B cell (primary cell): Measurements from ENCODE around the gene QPCT. TPM values are rescaled to one million over a fixed set of nuclear protein-coding genes. Genes with fewer than 3 reads are reported as not detected.

Source experiments
- ATAC-seq: fragments of 200-7000 bp; cut with Tn5 transposase; one replicate; pipeline ENCODE4 v1.10.0; 2021; ENCODE audit warnings: low read depth, mild to moderate bottlenecking, moderate number of reproducible peaks, moderate library complexity
- CTCF ChIA-PET: fragments of 350-600 bp; sonication (Branson Sonifier 250); formaldehyde crosslinking; loops from one replicate; lab custom pipeline; 2021; ENCODE audit warnings: antibody characterized with exemption, inconsistent platforms; lab: Charles Lee
- POLR2A ChIA-PET: fragments of 350-600 bp; sonication (Branson Sonifier 250); formaldehyde crosslinking; loops from one replicate; lab custom pipeline; 2021; ENCODE audit warnings: antibody characterized with exemption; lab: Charles Lee
- DNase-seq: peaks from one replicate; pipeline ENCODE4 v3.0.0; 2013
- H2AFZ ChIP-seq: 2 replicates; pipeline ENCODE4 v1.6.1; 2012; ENCODE audit warnings: mild to moderate bottlenecking, low read depth, low read length; ENCODE audit not compliant: insufficient read depth, poor library complexity, severe bottlenecking
- H3K27ac ChIP-seq, 2 donors: 1 replicate in 1 of 2; 2 replicates in 1 of 2; pipeline ENCODE4 v1.5.1; 2012 to 2013; ENCODE audit warnings: low read length in 2 of 2, mild to moderate bottlenecking in 2 of 2, moderate library complexity in 1 of 2
- H3K27me3 ChIP-seq, 4 experiments: fragments of 200-600 bp in 1 of 4; sonication (generic) in 1 of 4; replicated peaks in 1 of 4; 1 replicate in 2 of 4; 2 replicates in 2 of 4; pipeline versions ENCODE4 v1.6.1 to v1.7.0; 2013 to 2016; ENCODE audit warnings: low read length in 3 of 4, mild to moderate bottlenecking in 2 of 4, mixed read lengths in 1 of 4, moderate library complexity in 1 of 4; ENCODE audit not compliant: insufficient read depth in 4 of 4, control insufficient read depth in 3 of 4; ENCODE audit errors: control extremely low read depth in 1 of 4
- H3K36me3 ChIP-seq, 2 experiments: replicated peaks in 1 of 2; 1 replicate in 1 of 2; 2 replicates in 1 of 2; pipeline versions ENCODE4 v1.6.1 to v1.7.1; 2013; ENCODE audit warnings: low read length in 1 of 2; ENCODE audit not compliant: insufficient read depth in 2 of 2, control insufficient read depth in 1 of 2; ENCODE audit errors: control extremely low read depth in 1 of 2, extremely low read depth in 1 of 2
- H3K4me1 ChIP-seq, 2 donors: fragments of 200-600 bp in 1 of 2; sonication (generic) in 1 of 2; 1 replicate in 1 of 2; 2 replicates in 1 of 2; pipeline versions ENCODE4 v1.5.1 to v1.6.1; 2013 to 2017; ENCODE audit warnings: low read length in 2 of 2; ENCODE audit not compliant: control insufficient read depth in 2 of 2, insufficient read depth in 2 of 2
- H3K4me2 ChIP-seq: replicated peaks from 2 replicates; pipeline ENCODE3; 2012; ENCODE audit warnings: mild to moderate bottlenecking, low read depth, low read length; ENCODE audit not compliant: poor library complexity, severe bottlenecking
- H3K4me3 ChIP-seq, 5 experiments: fragments of 200-600 bp in 1 of 5; sonication (generic) in 1 of 5; 1 replicate in 3 of 5; 2 replicates in 2 of 5; pipeline versions ENCODE4 v1.5.1 to v1.7.0; 2011 to 2016; ENCODE audit warnings: low read length in 4 of 5, mild to moderate bottlenecking in 4 of 5, low read depth in 2 of 5, control low read depth in 1 of 5, moderate library complexity in 1 of 5; ENCODE audit not compliant: insufficient read depth in 1 of 5; ENCODE audit errors: control extremely low read depth in 1 of 5, extremely low read depth in 1 of 5
- H3K79me2 ChIP-seq: fragments of 200-600 bp; sonication (generic); one replicate; pipeline ENCODE4 v1.6.0; 2016; ENCODE audit warnings: low read length; ENCODE audit not compliant: control insufficient read depth, insufficient read depth
- H3K9ac ChIP-seq: fragments of 200-600 bp; sonication (generic); 2 replicates; pipeline ENCODE4 v1.6.1; 2017; ENCODE audit warnings: mild to moderate bottlenecking, low read length, moderate library complexity
- H3K9me3 ChIP-seq, 3 donors: one replicate each; pipeline versions ENCODE4 v1.6.1 to v1.7.1; 2013; ENCODE audit warnings: low read length in 2 of 3; ENCODE audit not compliant: control insufficient read depth in 2 of 3, insufficient read depth in 1 of 3; ENCODE audit errors: control extremely low read depth in 1 of 3
- H4K20me1 ChIP-seq: 2 replicates; pipeline ENCODE4 v1.6.0; 2012; ENCODE audit warnings: mild to moderate bottlenecking, low read length; ENCODE audit not compliant: insufficient read depth, control insufficient read depth, poor library complexity, severe bottlenecking
- H3K27ac Mint-ChIP-seq: one replicate; pipeline ENCODE4 v1.8.0; 2021; ENCODE audit warnings: mixed read lengths
- H3K27me3 Mint-ChIP-seq: one replicate; pipeline ENCODE4 v1.8.0; 2021; ENCODE audit warnings: mixed read lengths
- H3K4me1 Mint-ChIP-seq: one replicate; pipeline ENCODE4 v1.8.0; 2021; ENCODE audit warnings: mixed read lengths
- H3K4me3 Mint-ChIP-seq: one replicate; pipeline ENCODE4 v1.8.0; 2021; ENCODE audit warnings: mixed read lengths
- H3K9me3 Mint-ChIP-seq: one replicate; pipeline ENCODE4 v1.8.0; 2022; ENCODE audit warnings: mixed read lengths; ENCODE audit not compliant: insufficient read depth
- EZH2 ChIP-seq: IDR thresholded peaks from 2 replicates; pipeline ENCODE4 v1.6.1; 2012; ENCODE audit warnings: borderline replicate concordance, low read depth, mild to moderate bottlenecking, moderate library complexity, low read length; ENCODE audit not compliant: insufficient read depth, poor library complexity, severe bottlenecking
- WGBS: methylation state at CpG from one replicate; pipeline ENCODE4 v1.1.5; 2013; ENCODE audit warnings: missing lambda C conversion rate; ENCODE audit not compliant: insufficient coverage; 5-methylcytosine and 5-hydroxymethylcytosine counted together
- intact Hi-C: fragments of 100-400 bp; cut with micrococcal nuclease; formaldehyde crosslinking; loops from one replicate; pipeline ENCODE4 v1.10.0; 2022
- polyA plus RNA-seq: library from polyadenylated mRNA; depleted of rRNA; stranded (reverse); fragments of >200 nt; gene quantifications from 2 replicates; pipeline ENCODE4 v1.2.3, GENCODE V29; 2012
- total RNA-seq, 2 donors: library from RNA; stranded (reverse); fragments of 120-200 nt in 1 of 2; gene quantifications; 1 replicate in 1 of 2; 2 replicates in 1 of 2; pipeline versions ENCODE4 v1.2.3 to v1.2.4, GENCODE V29; 2013 to 2022
- TF ChIP-seq, protein P1 (sequence below): fragments of 200-600 bp; IDR thresholded peaks from one replicate; pipeline ENCODE4 v1.8.0; 2022; ENCODE audit warnings: antibody characterized with exemption, mild to moderate bottlenecking

QPCT gene
- total and polyA plus RNA-seq, 2 donors (not counting 1 experiment from before 2014, with no cell fraction given) = 0.48 to 2.1 TPM

DNA sequence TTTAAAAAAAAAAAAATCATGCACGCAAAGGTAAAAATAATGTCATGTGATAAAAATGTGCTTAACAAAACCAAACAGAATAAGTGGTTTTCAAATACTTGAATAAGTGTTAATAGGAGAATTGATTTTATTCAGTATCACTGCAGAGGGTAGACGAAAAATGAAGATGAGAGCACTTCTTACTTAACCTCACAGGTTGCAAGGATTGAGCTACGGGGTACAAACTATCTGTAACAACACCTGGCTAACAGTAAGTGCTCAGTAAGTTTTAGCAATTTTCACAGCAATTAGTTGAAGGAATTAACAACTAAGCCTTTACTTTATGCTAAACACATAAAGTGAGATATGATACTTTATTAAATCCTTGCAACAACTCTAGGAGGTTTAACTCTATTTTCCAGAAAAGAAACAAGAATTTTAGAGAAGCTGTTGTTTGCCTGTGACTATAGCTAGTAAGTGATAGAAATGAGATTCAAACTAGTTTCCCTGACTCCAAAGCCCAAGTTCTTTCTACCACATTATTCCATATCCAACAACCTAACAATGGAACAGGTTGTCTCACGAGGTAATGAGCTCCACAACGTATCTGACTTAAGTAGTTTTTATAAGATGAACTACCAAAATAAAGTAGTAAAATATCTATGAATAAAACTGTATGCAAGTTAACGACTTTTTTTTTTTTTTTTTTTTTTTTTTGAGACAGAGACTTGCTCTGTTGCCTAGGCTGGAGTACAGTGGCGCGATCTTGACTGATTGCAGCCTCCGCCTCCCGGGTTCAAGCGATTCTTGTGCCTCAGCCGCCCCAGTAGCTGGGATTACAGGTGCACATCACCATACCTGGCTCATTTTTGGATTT is 24.4 kb upstream of the QPCT start:
- no peaks in the 10 kb centered on the region for H3K27me3 Mint-ChIP-seq
- peaks cover 49 to 63% of the 10 kb centered on the region in 2 donors for H3K4me1 ChIP-seq
- H3K27ac ChIP-seq = peak overlapping the region in 1 of 2 donors; percentile 66
- WGBS = 75% methylated on average over 2 of the region's 12 CpGs
- H2AFZ ChIP-seq = no peak overlapping the region
- H3K9me3 ChIP-seq = no peaks in the 10 kb centered on the region
- no peak for DNase-seq
- H3K4me1 Mint-ChIP-seq = peaks cover 73% of the 10 kb centered on the region
- intact Hi-C loops = loop anchor here (2.0 to 10.0 kb wide), 2 partner anchors 13 to 1055 kb away; partner anchors contain the start of gene ATL2
- no peak overlapping the region for H3K9ac ChIP-seq
- peak overlapping the region; percentile 56 for H3K4me2 ChIP-seq
- H3K4me3 ChIP-seq = no peak overlapping the region
- no peak for TF ChIP-seq EZH2
- TF ChIP-seq, protein P1, sequence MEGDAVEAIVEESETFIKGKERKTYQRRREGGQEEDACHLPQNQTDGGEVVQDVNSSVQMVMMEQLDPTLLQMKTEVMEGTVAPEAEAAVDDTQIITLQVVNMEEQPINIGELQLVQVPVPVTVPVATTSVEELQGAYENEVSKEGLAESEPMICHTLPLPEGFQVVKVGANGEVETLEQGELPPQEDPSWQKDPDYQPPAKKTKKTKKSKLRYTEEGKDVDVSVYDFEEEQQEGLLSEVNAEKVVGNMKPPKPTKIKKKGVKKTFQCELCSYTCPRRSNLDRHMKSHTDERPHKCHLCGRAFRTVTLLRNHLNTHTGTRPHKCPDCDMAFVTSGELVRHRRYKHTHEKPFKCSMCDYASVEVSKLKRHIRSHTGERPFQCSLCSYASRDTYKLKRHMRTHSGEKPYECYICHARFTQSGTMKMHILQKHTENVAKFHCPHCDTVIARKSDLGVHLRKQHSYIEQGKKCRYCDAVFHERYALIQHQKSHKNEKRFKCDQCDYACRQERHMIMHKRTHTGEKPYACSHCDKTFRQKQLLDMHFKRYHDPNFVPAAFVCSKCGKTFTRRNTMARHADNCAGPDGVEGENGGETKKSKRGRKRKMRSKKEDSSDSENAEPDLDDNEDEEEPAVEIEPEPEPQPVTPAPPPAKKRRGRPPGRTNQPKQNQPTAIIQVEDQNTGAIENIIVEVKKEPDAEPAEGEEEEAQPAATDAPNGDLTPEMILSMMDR = no peak
- POLR2A ChIA-PET = no interaction called here
- peak overlapping the region; percentile 8 for H3K4me3 Mint-ChIP-seq
- ATAC-seq = no peak
- H3K79me2 ChIP-seq = peaks cover 90% of the 10 kb centered on the region
- H3K27ac Mint-ChIP-seq = peak overlapping the region; percentile 81
- H3K36me3 ChIP-seq = no peaks in the 10 kb centered on the region
- no peaks in the 10 kb centered on the region for H3K27me3 ChIP-seq
- CTCF ChIA-PET = interaction anchor here (0.6 to 1.0 kb wide), 7 partner anchors 8 to 970 kb away, joined by 3 to 5 read pairs (median 4); no protein-coding TSS in a partner anchor
- H3K9me3 Mint-ChIP-seq = no peaks in the 10 kb centered on the region
- H4K20me1 ChIP-seq = peaks cover 21% of the 10 kb centered on the region
